Trophoblast cell (in vitro differentiated cells and primary cell): ENCODE measurements around the gene HGD.

Experiments used
- DNase-seq, 2 donors: peaks; one replicate each; pipeline ENCODE4 v3.0.0-alpha.2; 2016
- H2AFZ ChIP-seq: 2 replicates; pipeline ENCODE4 v1.6.1; 2013; ENCODE audit warnings: low read length, moderate library complexity, mild to moderate bottlenecking; ENCODE audit not compliant: insufficient read depth, poor library complexity
- H2AK5ac ChIP-seq: 2 replicates; pipeline ENCODE4 v1.6.1; 2013; ENCODE audit warnings: mild to moderate bottlenecking, low read length
- H2BK120ac ChIP-seq: 2 replicates; pipeline ENCODE4 v1.6.1; 2013; ENCODE audit warnings: low read length, mild to moderate bottlenecking, moderate library complexity; ENCODE audit not compliant: insufficient read depth, poor library complexity
- H2BK12ac ChIP-seq: 2 replicates; pipeline ENCODE4 v1.6.1; 2013; ENCODE audit warnings: mild to moderate bottlenecking, low read length, moderate library complexity
- H2BK5ac ChIP-seq: 2 replicates; pipeline ENCODE4 v1.6.1; 2013; ENCODE audit warnings: low read length, low read depth, moderate library complexity, mild to moderate bottlenecking; ENCODE audit not compliant: poor library complexity
- H3K14ac ChIP-seq: 2 replicates; pipeline ENCODE4 v1.6.1; 2013; ENCODE audit warnings: mild to moderate bottlenecking, low read length
- H3K18ac ChIP-seq: 2 replicates; pipeline ENCODE4 v1.6.1; 2013; ENCODE audit warnings: mild to moderate bottlenecking, low read length
- H3K23ac ChIP-seq: 2 replicates; pipeline ENCODE4 v1.6.1; 2013; ENCODE audit warnings: low read length
- H3K27ac ChIP-seq: 2 replicates; pipeline ENCODE4 v1.5.1; 2013; ENCODE audit warnings: low read depth, mild to moderate bottlenecking, inconsistent platforms, low read length, moderate library complexity
- H3K27me3 ChIP-seq: 2 replicates; pipeline ENCODE4 v1.6.1; 2013; ENCODE audit warnings: inconsistent platforms, mild to moderate bottlenecking, low read length, moderate library complexity; ENCODE audit not compliant: insufficient read depth
- H3K36me3 ChIP-seq, 2 experiments: 1 replicate in 1 of 2; 2 replicates in 1 of 2; pipeline ENCODE4 v1.6.1; 2013; ENCODE audit warnings: low read length in 2 of 2, mild to moderate bottlenecking in 2 of 2, moderate library complexity in 1 of 2; ENCODE audit not compliant: insufficient read depth in 2 of 2, control insufficient read depth in 1 of 2
- H3K4ac ChIP-seq: 2 replicates; pipeline ENCODE4 v1.6.1; 2013; ENCODE audit warnings: low read depth, mild to moderate bottlenecking, low read length, moderate library complexity
- H3K4me1 ChIP-seq, 2 experiments: 1 replicate in 1 of 2; 2 replicates in 1 of 2; pipeline ENCODE4 v1.6.1; 2013; ENCODE audit warnings: low read length in 2 of 2, mild to moderate bottlenecking in 2 of 2, moderate library complexity in 1 of 2; ENCODE audit not compliant: insufficient read depth in 2 of 2, control insufficient read depth in 1 of 2
- H3K4me2 ChIP-seq: 2 replicates; pipeline ENCODE4 v1.6.1; 2013; ENCODE audit warnings: inconsistent platforms, mild to moderate bottlenecking, low read length, moderate library complexity
- H3K4me3 ChIP-seq: 2 replicates; pipeline ENCODE4 v1.5.1; 2013; ENCODE audit warnings: mild to moderate bottlenecking, low read depth, low read length, inconsistent platforms
- H3K79me1 ChIP-seq: one replicate; pipeline ENCODE4 v1.6.1; 2013; ENCODE audit warnings: low read length
- H3K79me2 ChIP-seq: 2 replicates; pipeline ENCODE4 v1.6.1; 2013; ENCODE audit warnings: low read length, mild to moderate bottlenecking; ENCODE audit not compliant: control insufficient read depth, insufficient read depth, poor library complexity
- H3K9ac ChIP-seq: 2 replicates; pipeline ENCODE4 v1.6.1; 2013; ENCODE audit warnings: mild to moderate bottlenecking, low read length
- H3K9me3 ChIP-seq: 2 replicates; pipeline ENCODE4 v1.6.1; 2013; ENCODE audit warnings: low read depth, mild to moderate bottlenecking, control low read depth, inconsistent platforms, low read length; ENCODE audit not compliant: insufficient read depth
- H4K12ac ChIP-seq: 2 replicates; pipeline ENCODE4 v1.6.1; 2013; ENCODE audit warnings: low read depth, mild to moderate bottlenecking, low read length, moderate library complexity
- H4K8ac ChIP-seq: 2 replicates; pipeline ENCODE4 v1.6.1; 2013; ENCODE audit warnings: low read depth, mild to moderate bottlenecking, low read length, moderate library complexity
- H4K91ac ChIP-seq: one replicate; pipeline ENCODE4 v1.6.1; 2013; ENCODE audit warnings: low read depth, mild to moderate bottlenecking, low read length, moderate library complexity
- WGBS: extraction: QIAGEN DNeasy Blood & Tissue Kit; methylation state at CpG from one replicate; pipeline ENCODE4 v1.1.7; 2013; ENCODE audit warnings: missing lambda C conversion rate; ENCODE audit not compliant: insufficient read length, insufficient coverage; ENCODE audit errors: extremely low coverage; 5-methylcytosine and 5-hydroxymethylcytosine counted together

HGD gene

DNA sequence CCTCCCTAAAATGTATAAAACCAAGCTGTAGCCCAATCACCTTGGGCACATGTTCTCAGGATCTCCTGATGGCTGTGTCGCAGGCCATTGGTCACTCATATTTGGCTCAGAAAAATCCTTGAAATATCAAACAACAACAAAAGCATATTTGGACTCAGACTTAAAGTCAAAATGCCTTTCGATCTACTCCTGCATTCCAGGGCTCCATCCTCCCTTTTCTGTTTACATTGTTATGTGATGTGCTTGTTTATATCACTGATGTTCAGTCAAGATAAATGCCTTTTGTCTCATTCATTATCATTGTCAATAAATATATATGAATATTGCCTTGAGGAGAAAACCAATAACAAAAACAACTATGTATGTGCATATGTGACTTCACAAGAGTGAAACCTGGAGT, 31.7 kb downstream of the HGD start:
- no peak overlapping the region for H3K27ac ChIP-seq
- H3K36me3 ChIP-seq: no peaks in the 10 kb centered on the region
- no peak overlapping the region for H3K18ac ChIP-seq
- no peak overlapping the region for H4K12ac ChIP-seq
- H3K4me1 ChIP-seq: no peaks in the 10 kb centered on the region
- H3K4me2 ChIP-seq: no peak overlapping the region
- H3K23ac ChIP-seq: no peak overlapping the region
- no peaks in the 10 kb centered on the region for H3K27me3 ChIP-seq
- H3K4ac ChIP-seq: no peak overlapping the region
- no peaks in the 10 kb centered on the region for H3K79me2 ChIP-seq
- H3K9me3 ChIP-seq: no peaks in the 10 kb centered on the region
- no peak overlapping the region for H3K14ac ChIP-seq
- H2BK12ac ChIP-seq: no peak overlapping the region
- no peak overlapping the region for H2AFZ ChIP-seq
- no peak overlapping the region for H4K91ac ChIP-seq
- H3K9ac ChIP-seq: no peak overlapping the region
- H3K4me3 ChIP-seq: no peak overlapping the region
- no peaks in the 10 kb centered on the region for H3K79me1 ChIP-seq
- DNase-seq: no peak
- H2AK5ac ChIP-seq: no peak overlapping the region
- no peak overlapping the region for H2BK120ac ChIP-seq
- no peak overlapping the region for H4K8ac ChIP-seq
- WGBS: no CpG with 5 or more reads among the region's 2 CpGs
- no peak overlapping the region for H2BK5ac ChIP-seq

DNA sequence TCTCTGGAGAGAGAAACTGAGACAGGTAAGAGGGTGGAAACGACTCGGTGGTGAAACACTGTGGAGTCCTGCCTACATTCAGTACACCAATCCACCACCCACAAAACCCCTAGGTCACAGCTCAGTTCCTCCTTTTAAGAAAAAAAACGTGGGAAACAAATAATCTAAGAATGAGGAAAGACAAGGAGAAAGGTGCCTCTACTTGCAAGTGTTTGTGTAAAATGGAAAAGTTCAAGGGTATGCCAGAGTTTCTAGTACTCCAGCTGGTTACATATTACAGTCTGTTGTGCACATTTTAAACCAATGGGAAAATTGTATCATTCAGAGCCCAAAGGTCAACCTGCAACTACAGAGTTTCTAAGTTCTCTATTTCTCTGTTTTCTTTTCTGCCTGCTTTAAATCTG, 32.2 kb downstream of the HGD start:
- Histone ChIP-seq H2AFZ (no peak overlapping the region), H3K14ac (no peak overlapping the region), H3K23ac (no peak overlapping the region), H2AK5ac (no peak overlapping the region), H2BK120ac (no peak overlapping the region), H3K27me3 (no peaks in the 10 kb centered on the region), H3K18ac (no peak overlapping the region), H3K27ac (no peak overlapping the region), H3K4me2 (no peak overlapping the region), H4K12ac (no peak overlapping the region), H3K36me3 (no peaks in the 10 kb centered on the region), H3K79me2 (no peaks in the 10 kb centered on the region), H3K9ac (no peak overlapping the region), H4K91ac (no peak overlapping the region), H3K9me3 (no peaks in the 10 kb centered on the region), H3K4me1 (peaks cover 0 to 3% of the 10 kb centered on the region in 2 experiments), H2BK5ac (no peak overlapping the region), H3K4ac (no peak overlapping the region), H2BK12ac (no peak overlapping the region), H3K4me3 (no peak overlapping the region), H4K8ac (no peak overlapping the region), H3K79me1 (no peaks in the 10 kb centered on the region)
- whole genome bisulfite sequencing: no CpG with 5 or more reads among the region's 3 CpGs
- DNase-seq: no peak

DNA sequence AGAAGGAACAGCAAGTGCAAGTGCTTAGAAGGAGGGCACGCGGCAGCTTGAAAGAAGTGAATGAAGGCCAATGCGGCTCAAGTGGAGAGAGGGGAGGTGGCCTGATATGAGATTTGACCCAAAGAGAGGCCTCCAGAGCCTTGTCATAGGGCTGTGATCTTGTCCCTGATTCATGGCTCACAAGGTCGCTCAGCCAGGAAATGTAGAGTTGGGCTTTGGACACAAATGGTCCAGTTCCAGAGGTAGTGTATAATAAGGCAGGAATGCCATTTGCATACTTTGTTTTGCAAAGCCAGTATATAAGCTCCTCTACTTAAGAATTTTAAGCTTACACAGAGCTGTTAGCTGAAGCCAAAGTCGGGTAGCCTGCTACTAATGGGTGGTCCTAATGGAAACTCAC, 33.7 kb downstream of the HGD start:
- Histone ChIP-seq H3K18ac (no peak overlapping the region), H3K14ac (no peak overlapping the region), H3K4me1 (peaks cover 0 to 3% of the 10 kb centered on the region in 2 experiments), H3K9me3 (no peaks in the 10 kb centered on the region), H2BK5ac (no peak overlapping the region), H3K4me3 (no peak overlapping the region), H4K12ac (no peak overlapping the region), H2AFZ (no peak overlapping the region), H3K27me3 (no peaks in the 10 kb centered on the region), H2BK120ac (no peak overlapping the region), H3K4me2 (no peak overlapping the region), H3K79me1 (no peaks in the 10 kb centered on the region), H3K9ac (no peak overlapping the region), H3K4ac (no peak overlapping the region), H3K79me2 (no peaks in the 10 kb centered on the region), H2AK5ac (no peak overlapping the region), H3K23ac (no peak overlapping the region), H3K27ac (no peak overlapping the region), H4K8ac (no peak overlapping the region), H4K91ac (no peak overlapping the region), H3K36me3 (no peaks in the 10 kb centered on the region), H2BK12ac (no peak overlapping the region)
- no CpG with 5 or more reads among the region's 5 CpGs for WGBS
- no peak for DNase-seq

DNA sequence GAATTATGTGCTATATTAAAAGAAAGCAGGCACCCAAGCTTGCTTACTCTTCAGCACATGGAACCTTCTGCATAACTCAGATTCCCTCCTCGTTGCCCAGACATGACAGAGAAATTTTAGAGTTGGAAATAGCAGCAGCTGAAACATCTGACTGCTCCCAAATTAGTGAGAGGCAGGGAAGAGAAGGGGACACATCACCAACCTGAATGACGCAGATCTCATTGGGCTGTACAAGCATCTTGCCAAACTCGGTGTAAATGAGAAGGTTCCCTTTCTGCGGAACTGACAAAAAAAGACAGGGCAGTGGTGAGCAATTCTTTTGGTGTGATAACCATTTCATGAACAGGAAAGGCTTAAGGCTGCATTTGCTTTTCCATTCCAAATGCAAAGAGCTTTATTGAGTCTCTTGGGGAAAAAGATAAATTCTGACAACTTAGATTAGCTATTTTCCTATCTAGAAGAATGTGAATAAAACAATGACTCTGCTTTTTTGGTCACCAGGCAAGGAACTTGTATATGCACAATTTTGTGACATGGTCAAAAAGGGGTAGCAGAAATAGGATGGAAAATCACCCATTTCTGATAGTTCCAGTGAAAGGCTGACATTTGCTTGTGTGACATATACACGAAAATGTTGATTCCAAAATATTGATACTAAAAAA, 35.1 kb downstream of the HGD start:
- Histone ChIP-seq H4K91ac (no peak overlapping the region), H3K27ac (no peak overlapping the region), H4K12ac (no peak overlapping the region), H3K18ac (no peak overlapping the region), H3K23ac (no peak overlapping the region), H2BK120ac (no peak overlapping the region), H3K4me2 (no peak overlapping the region), H2BK5ac (no peak overlapping the region), H3K4me3 (no peak overlapping the region), H3K9ac (no peak overlapping the region), H2BK12ac (no peak overlapping the region), H4K8ac (no peak overlapping the region), H2AFZ (no peak overlapping the region), H3K4me1 (peaks cover 0 to 3% of the 10 kb centered on the region in 2 experiments), H3K36me3 (no peaks in the 10 kb centered on the region), H3K9me3 (no peaks in the 10 kb centered on the region), H3K4ac (no peak overlapping the region), H3K79me2 (no peaks in the 10 kb centered on the region), H2AK5ac (no peak overlapping the region), H3K27me3 (no peaks in the 10 kb centered on the region), H3K79me1 (no peaks in the 10 kb centered on the region), H3K14ac (no peak overlapping the region)
- whole genome bisulfite sequencing: no CpG with 5 or more reads among the region's 5 CpGs
- DNase-seq: no peak
